ENCODE results near the gene UPK1B.
"Not testable (repeated sequence)": the region's sequence is repeated elsewhere in the genome, so short reads cannot be mapped to it uniquely, and the experiment has no call there.

Gene UPK1B

GRCh38 chr3:119236756-119237155 is 63.4 kb downstream of the UPK1B start:
- H3K4me3 ChIP-seq (ENCODE audit: control insufficient read depth, low read depth, low read length) = no peak overlapping the region
- no peak for TF ChIP-seq CTCF (IDR thresholded peaks at IDR 0.05; ENCODE audit: control insufficient read depth, insufficient read depth, low read depth, low read length, missing control alignments)
- DNase-seq (ENCODE audit: low read depth) = no peak

- H3K4me3 ChIP-seq (ENCODE audit: control insufficient read depth, low read depth, low read length) = no peak overlapping the region
- no peak for TF ChIP-seq CTCF (IDR thresholded peaks at IDR 0.05; ENCODE audit: control insufficient read depth, insufficient read depth, low read depth, low read length, missing control alignments)
- DNase-seq (ENCODE audit: low read depth) = no peak
Observed at GRCh38 chr3:119237299-119237698, 63.9 kb downstream of the UPK1B start.

GRCh38 chr3:119238363-119238762 is 65.0 kb downstream of the UPK1B start:
- no peak for DNase-seq (ENCODE audit: low read depth)
- H3K4me3 ChIP-seq (ENCODE audit: control insufficient read depth, low read depth, low read length) = peak overlapping the region; percentile 80
- TF ChIP-seq CTCF (IDR thresholded peaks at IDR 0.05; ENCODE audit: control insufficient read depth, insufficient read depth, low read depth, low read length, missing control alignments) = no peak

- TF ChIP-seq CTCF (IDR thresholded peaks at IDR 0.05; ENCODE audit: control insufficient read depth, insufficient read depth, low read depth, low read length, missing control alignments) = no peak
- H3K4me3 ChIP-seq (ENCODE audit: control insufficient read depth, low read depth, low read length) = peak overlapping the region; percentile 80
- no peak for DNase-seq (ENCODE audit: low read depth)
Observed at GRCh38 chr3:119239206-119239820, 65.9 kb downstream of the UPK1B start.

GRCh38 chr3:119240101-119240590 is 66.7 kb downstream of the UPK1B start:
- no peak for TF ChIP-seq CTCF (IDR thresholded peaks at IDR 0.05; ENCODE audit: control insufficient read depth, insufficient read depth, low read depth, low read length, missing control alignments)
- no peak for DNase-seq (ENCODE audit: low read depth)
- H3K4me3 ChIP-seq (ENCODE audit: control insufficient read depth, low read depth, low read length) = peak overlapping the region; percentile 80

GRCh38 chr3:119240591-119241434 is 67.4 kb downstream of the UPK1B start, which contains the start of gene B4GALT4:
Gene B4GALT4, minus strand, starts transcription at chr3:119240878. Its CDS starts 10,779 bp downstream, at chr3:119230099.
- DNase-seq (ENCODE audit: low read depth) = peak; percentile 35
- no peak for TF ChIP-seq CTCF (IDR thresholded peaks at IDR 0.05; ENCODE audit: control insufficient read depth, insufficient read depth, low read depth, low read length, missing control alignments)
- peak within 1 kb of the TSS; percentile 80 for H3K4me3 ChIP-seq (ENCODE audit: control insufficient read depth, low read depth, low read length)

- H3K4me3 ChIP-seq (ENCODE audit: control insufficient read depth, low read depth, low read length); DNase-seq (ENCODE audit: low read depth): not testable (repeated sequence)
Observed at GRCh38 chr3:119242387-119243057, 69.1 kb downstream of the UPK1B start.

GRCh38 chr3:119243058-119243529 is 69.7 kb downstream of the UPK1B start:
- DNase-seq (ENCODE audit: low read depth) = not testable (repeated sequence)

More at GRCh38 chr3:119243058-119243529, 69.7 kb downstream of the UPK1B start:
- H3K4me3 ChIP-seq (ENCODE audit: control insufficient read depth, low read depth, low read length) = not testable (repeated sequence)
